ENCODE results near the gene SLC12A5.

Gene SLC12A5

DNA sequence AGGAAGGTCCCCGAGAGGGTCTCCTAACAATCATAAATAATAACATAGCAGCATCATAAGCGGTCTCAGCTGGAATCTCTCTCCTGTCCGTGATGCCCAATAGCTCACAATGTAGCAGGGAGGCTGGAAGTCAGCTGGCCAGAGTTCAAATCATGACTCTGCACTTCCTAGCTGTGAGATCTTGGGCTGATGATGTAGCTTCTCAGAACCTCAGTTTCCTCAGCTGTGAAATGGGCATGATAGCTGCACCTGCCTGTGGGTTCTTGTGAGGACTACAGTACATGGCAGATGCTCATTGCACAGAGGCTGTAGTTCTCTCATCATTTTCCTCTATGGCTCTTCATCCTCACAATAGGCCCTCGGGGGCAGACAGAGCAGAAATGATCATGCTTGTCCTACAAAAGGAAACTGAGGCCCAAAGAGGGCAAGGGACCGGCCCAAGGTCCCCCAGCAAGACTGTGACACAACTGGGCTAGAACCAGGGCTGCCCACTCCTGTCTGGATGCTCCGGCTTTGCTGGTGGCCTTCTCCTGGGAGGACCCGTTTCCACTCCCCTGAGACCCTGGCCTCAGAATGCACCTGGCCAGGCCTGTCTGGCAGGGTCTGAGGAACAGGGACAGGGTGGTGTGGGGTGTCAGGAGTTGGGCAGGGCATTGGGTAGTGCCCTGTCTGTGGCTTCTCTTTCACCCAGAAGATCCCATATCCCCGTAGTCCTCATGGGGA is 17.7 kb downstream of the SLC12A5 start:
- DNase-seq (ENCODE audit: low read depth), result no peak
- H3K4me3 ChIP-seq (ENCODE audit: low read depth, low read length), result no peak overlapping the region
- TF ChIP-seq, protein P1, sequence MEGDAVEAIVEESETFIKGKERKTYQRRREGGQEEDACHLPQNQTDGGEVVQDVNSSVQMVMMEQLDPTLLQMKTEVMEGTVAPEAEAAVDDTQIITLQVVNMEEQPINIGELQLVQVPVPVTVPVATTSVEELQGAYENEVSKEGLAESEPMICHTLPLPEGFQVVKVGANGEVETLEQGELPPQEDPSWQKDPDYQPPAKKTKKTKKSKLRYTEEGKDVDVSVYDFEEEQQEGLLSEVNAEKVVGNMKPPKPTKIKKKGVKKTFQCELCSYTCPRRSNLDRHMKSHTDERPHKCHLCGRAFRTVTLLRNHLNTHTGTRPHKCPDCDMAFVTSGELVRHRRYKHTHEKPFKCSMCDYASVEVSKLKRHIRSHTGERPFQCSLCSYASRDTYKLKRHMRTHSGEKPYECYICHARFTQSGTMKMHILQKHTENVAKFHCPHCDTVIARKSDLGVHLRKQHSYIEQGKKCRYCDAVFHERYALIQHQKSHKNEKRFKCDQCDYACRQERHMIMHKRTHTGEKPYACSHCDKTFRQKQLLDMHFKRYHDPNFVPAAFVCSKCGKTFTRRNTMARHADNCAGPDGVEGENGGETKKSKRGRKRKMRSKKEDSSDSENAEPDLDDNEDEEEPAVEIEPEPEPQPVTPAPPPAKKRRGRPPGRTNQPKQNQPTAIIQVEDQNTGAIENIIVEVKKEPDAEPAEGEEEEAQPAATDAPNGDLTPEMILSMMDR (IDR thresholded peaks at IDR 0.05; ENCODE audit: low read depth, low read length, missing control alignments), result no peak

DNA sequence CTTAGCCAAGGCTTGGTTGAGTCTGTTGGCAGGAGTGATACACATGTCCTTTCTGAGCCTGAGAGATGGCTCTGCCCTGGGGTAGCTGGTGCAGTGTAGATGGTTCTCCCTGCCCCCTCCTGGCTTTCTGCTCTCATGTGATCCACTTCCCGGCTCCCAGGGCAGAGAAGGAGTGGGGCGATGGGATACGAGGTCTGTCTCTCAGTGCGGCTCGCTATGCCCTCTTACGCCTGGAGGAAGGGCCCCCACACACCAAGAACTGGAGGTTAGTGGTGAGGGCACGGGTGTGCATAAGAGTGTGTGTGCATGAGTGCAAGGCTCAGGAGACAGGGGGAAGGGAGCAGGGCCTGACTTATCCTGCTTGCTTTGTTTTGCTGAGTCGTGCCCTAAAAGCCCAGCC is 18.8 kb downstream of the SLC12A5 start:
- no peak overlapping the region for H3K4me3 ChIP-seq (ENCODE audit: low read depth, low read length)
- TF ChIP-seq, protein P1 (IDR thresholded peaks at IDR 0.05; ENCODE audit: low read depth, low read length, missing control alignments), result no peak
- DNase-seq (ENCODE audit: low read depth), result no peak

DNA sequence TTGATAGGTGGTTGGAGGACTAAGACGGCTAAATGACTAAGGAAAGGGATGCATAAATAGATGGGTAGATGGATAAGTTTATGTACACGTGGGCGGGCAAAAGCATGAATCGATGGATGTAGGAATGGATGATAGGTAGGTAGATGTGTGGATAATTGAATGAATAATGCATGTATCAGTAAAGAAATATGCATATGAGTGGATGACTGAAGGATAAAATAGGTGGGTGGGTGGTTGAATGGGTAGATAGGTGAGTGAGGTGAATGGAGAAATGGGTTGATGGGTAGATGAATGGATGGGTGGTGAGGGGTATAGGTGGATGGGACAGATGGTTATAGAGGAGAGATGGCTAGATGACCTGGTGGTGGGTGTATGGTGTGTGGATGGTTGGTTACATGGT is 20.2 kb downstream of the SLC12A5 start:
- DNase-seq (ENCODE audit: low read depth), result no peak
- no peak overlapping the region for H3K4me3 ChIP-seq (ENCODE audit: low read depth, low read length)
- TF ChIP-seq, protein P1 (IDR thresholded peaks at IDR 0.05; ENCODE audit: low read depth, low read length, missing control alignments), result no peak

- TF ChIP-seq, protein P1 (IDR thresholded peaks at IDR 0.05; ENCODE audit: low read depth, low read length, missing control alignments), result no peak
- no peak overlapping the region for H3K4me3 ChIP-seq (ENCODE audit: low read depth, low read length)
- DNase-seq (ENCODE audit: low read depth), result no peak
These were observed 20.8 kb downstream of the SLC12A5 start for GRCh38 chr20:46049815-46050214.

GRCh38 chr20:46050444-46050843 is 21.4 kb downstream of the SLC12A5 start:
- H3K4me3 ChIP-seq (ENCODE audit: low read depth, low read length), result no peak overlapping the region
- TF ChIP-seq, protein P1 (IDR thresholded peaks at IDR 0.05; ENCODE audit: low read depth, low read length, missing control alignments), result no peak
- no peak for DNase-seq (ENCODE audit: low read depth)

DNA sequence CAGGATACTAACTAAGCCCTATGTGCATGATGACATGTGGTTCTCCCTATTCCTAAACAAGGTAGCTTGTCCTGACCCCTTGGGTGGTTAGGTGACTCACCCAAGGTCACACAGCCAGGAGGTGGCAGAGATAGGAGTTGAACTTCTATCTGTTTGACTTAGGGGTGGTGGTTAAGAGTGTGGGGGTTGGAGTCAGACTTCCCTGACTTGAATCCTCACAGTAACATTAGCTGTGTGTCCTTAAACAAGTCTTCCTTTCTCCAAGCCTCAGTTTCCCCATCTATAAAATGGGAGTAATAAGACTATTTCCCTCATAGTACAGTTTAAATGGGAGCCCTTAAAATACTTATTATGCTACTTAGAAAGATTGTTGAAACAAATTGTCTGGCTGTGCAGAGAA is 21.9 kb downstream of the SLC12A5 start:
- DNase-seq (ENCODE audit: low read depth), result no peak
- no peak overlapping the region for H3K4me3 ChIP-seq (ENCODE audit: low read depth, low read length)
- TF ChIP-seq, protein P1 (IDR thresholded peaks at IDR 0.05; ENCODE audit: low read depth, low read length, missing control alignments), result no peak
